Lung microvascular endothelial cell (primary cell): ENCODE data around the gene GPRIN1. TPM values are rescaled to one million over a fixed set of nuclear protein-coding genes. Genes with fewer than 3 reads are reported as not detected.
A peak's percentile ranks its signal among the peaks of the same experiment; 100 is the strongest.
"Not testable (repeated sequence)": the region's sequence is repeated elsewhere in the genome, so short reads cannot be mapped to it uniquely, and the experiment has no call there.

Source experiments
- DNase-seq, 2 donors: peaks; one replicate each; pipeline versions ENCODE4 v3.0.0 to v3.0.0-alpha.2; 2010; ENCODE audit warnings: low read depth in 2 of 2
- total RNA-seq: library from RNA; depleted of rRNA; stranded (reverse); fragments of >200 nt; gene quantifications from 2 replicates; pipeline ENCODE4 v1.2.1, GENCODE V29; 2014

Gene GPRIN1
- total RNA-seq, 1 donor from 2014 or later = 3.6 TPM

DNA sequence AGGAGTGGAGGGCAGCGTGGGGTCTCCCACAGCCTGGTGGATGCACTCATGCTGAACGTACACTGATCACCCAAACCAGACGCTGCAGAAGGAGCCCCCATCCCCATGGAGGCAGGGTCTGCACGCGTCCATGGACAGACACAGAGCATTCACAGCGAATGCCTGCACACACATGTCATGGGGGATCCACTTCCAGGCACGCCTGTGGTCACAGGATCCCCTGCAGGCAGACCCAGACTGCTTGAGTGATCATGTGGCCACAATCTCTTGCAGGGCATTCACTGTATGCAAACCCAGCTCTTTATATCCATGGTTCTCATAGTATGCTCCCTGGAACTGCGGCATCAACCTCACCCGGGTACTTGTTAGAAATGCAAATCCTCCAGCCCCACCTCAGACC is 15.0 kb upstream of the GPRIN1 start:
- DNase-seq = no peak

DNA sequence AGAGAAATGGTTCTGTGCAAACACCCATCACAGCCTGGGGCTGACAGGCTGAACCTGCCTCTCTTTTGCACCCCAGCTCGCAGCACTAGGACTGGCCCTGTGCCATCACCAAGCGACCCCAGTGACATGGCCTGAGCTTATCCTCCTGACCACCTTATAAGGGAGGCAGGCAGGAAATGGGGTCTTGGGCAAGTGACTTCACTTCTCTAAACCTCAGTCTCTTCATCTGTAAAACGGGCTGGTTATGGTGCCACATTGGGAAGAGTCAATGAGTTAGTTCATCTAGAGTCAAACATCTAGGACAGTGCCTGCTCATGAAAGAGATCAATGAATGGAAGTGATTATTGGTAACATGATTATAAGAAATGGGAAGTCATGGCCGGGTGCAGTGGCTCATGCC is 14.2 kb upstream of the GPRIN1 start:
- no peak for DNase-seq

DNA sequence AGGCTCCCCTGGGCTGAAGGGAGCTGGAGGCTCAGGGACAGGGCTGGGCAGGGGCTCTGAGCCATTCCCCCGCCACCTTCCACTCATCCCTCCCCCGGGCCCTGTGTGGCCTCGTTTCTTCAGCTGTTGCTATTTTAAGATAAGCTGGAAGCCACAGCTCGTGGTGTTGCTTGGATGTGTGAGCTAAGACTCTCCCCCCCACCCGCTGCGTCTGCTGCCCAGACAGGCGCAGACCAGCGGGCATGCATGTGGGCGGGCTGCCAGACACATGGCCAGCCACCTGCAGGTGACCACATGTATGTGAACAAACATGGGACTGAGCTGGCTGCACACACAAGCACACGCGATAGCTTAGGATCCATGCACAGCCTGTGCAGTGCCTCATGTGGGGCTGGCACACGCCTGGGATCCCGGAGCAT is 11.7 kb upstream of the GPRIN1 start:
- DNase-seq = no peak

DNA sequence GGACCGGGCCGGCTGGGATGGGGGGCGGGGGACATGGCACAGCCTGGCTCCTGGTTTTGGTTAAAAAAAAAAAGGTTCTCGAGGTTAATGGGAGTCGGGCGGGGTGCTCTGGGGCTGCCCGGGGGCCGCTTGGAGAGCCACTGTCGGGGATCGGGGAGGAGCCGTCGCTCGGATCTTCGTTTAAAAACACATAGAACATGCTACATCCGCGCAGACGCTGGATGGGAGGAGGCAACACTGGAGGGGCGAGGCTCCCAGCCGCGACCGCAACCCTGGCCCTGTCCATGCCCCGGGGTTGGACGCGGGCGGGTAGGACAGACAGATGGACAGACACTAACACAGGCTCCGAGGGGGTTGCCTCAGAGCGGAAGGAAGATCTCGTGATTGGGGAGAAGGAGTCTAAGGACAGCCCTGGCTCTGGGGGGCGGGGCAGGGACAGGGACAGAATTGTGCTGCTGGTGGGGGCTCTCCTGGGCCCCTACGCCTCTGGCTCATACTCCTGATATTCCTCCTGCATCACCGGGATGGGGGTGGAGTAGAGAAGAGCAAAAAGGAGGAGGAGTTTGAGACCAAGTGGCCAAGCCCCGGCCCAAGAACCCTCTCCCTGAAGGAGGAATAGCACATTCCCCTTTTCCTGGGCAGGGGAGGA is 10.5 kb upstream of the GPRIN1 start:
- no peak for DNase-seq

DNA sequence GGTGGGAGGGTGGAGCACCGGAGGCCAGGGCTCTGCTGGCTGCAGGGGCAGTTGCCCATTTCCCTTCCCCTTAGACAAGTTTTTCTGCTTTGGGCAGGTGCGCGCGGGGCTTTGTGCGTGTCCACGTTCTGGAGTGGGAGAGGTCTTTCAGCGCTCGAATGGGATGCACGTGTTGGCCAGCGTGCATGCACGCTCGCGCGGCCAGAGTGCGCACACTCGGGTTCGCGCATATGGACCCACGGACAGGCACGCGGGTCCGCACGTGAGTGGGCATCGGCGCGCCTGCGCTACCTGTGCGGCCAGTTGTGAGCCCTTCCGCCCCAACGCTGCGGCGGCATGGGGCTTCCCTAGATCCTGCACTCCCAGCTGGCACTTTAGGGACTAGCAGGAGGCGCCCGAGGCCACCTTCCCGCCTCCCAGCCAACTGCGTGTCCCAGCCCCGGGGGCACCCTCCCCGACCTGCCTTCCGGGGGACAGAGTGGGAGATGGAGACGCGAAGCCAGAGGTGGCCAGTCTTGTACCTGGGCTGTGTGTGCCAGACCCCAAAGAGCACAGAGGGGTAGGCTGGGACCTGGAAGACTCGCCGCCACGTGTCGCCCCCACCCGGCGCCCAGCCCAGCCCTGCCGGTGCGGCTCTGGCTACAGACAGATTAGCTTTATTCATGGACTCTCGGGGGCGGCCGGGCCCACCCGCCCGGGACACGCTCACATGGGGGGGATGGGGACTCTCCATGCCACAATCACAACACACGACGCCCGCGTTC is 9.8 kb upstream of the GPRIN1 start:
- no peak for DNase-seq

DNA sequence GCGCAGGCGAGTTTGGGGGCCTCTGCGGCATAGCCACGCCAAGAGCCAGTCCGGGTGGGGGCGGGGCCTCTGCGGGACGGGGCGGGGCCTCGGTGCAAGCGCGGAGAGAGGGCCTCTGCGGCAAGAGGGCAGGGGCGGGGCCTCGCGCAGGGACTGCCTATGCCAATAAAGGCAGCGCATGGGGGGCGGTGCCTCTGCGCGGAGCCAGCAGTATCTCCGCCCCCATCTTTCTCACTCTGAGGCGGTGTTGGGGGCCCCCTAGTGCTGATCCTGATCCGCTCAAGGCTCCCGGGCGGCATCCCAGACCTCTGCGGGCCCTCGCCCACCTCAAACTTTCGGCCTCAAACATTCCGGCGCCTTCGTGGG is 9.2 kb upstream of the GPRIN1 start:
- DNase-seq = peak; percentile 85 to 95

DNA sequence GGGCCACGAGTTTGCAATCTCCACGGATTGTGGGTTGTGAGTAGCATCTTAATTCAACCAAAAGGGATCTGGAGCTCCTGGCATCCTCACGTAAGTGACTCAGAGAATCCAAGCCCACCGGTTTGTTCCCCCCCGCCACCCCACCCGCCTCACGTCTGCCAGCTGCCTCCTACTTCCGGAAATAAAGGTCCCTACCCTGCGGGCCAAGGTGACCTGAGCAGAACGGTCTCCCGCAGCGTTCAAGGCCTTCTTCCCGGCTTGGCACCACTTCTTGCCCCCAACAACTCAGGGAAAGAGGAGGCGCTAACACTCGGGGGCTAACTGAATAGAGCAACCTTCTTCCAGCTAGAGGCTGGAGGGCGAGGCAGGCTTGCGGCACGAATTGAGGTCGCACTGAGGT is 8.8 kb upstream of the GPRIN1 start:
- DNase-seq = no peak

DNA sequence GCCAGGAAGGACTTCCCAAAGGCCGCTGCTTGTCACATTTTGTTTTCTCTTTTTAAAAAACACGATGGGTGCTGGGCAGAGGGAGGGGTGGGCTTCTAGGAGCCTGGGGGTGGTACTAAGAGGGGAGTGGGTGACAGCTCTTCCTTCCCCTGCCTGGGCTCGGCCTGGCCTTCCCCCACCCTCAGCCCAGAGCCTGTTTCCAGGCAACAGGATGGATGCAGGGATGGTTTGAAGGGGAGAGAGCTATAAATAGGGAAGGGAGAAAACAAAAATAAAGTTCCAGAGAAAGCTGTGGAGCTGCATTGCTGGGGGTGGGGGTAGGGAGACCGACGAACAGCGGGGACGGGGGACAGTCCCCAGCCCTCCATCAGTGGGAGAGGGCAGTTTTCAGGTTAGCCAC is 6.6 kb upstream of the GPRIN1 start:
- no peak for DNase-seq

DNA sequence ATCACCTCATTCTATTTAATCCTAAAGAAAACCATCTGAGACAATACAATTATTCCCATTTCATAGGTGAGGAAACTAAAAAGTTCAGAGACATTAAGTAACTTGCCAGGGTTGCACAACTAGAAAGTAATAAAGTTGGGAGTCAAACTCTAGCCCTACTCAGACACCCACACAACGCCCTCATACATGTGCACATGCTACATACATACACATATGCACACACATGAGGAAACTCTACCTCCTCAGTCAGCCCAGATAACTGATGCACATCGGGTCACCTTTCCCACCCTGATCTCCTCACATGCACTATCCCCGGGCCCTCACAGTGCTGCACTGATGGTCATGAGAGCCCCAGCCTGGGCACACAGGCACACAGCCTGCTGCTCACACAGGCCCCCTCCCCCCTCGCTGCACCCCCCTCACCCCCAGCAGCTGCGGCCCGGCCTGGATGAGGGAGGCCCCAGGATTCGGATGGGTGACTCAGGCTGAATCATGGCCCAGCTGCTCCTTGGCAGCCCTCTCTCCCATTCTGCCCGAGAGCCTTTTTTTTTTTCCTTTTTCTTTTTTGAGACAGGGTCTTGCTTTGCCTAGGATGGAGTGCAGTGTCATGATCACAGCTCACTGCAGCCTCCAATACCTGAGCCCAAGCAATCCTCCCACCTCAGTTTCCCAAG is 5.0 kb upstream of the GPRIN1 start:
- DNase-seq = peak; percentile 37 to 90

DNA sequence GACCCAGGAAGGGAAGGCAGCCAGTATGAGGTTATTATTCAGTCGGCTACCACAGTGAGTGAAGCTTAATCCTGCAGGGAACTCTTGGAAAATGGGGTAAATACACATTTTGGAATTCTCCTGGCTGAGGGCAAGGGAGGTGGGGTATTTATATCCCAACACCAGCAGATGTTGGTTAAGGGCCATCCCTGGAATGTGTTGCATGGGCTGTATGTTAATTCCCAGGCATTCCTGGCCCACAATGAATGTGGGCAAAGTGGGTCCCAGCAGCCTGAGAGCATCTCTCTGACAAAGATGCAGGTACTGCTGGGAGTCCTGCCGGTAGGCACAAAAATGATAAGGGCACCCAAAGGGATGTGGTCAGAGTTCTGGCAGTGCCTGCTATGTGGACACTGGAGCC is 2.9 kb upstream of the GPRIN1 start:
- no peak for DNase-seq

DNA sequence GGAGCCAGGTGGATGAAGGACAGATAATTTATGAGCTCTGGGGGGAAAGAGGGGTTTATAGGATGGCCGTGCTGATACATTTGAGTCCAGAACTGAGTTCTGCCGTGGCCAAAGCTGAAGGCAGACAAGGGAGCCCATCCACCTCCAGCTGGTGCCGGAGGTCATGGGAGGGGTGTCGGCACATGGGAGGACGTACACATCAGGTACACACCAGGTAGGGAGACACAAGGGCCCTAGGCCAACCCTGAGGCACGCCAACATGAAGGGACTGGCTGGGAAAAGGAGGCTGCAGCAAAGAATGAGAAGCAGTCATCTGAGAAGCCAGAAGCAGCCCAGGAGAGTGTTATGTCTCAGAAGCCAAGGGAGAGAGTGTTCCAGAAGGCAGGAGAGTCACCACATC is 2.1 kb upstream of the GPRIN1 start:
- no peak for DNase-seq

DNA sequence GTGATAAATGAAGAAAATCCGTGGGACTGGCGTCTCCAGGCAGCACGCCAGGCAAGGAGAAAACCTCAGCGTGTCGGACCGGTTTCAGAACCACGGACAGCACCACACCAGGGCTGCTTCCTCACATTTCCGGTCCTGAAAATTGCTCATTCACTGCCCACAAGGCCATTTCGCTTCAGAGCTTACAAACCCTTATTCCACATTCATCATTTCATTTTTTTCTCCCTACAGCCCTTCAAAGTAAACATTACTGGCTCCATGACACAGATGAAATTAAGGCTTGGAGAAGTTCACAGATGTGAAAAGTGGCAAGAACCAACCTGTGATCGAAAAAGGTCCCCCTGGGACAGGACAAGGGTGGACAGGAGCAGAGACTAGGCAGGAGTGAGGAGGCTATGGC is 1.5 kb upstream of the GPRIN1 start:
- DNase-seq = peak; percentile 84 to 91

DNA sequence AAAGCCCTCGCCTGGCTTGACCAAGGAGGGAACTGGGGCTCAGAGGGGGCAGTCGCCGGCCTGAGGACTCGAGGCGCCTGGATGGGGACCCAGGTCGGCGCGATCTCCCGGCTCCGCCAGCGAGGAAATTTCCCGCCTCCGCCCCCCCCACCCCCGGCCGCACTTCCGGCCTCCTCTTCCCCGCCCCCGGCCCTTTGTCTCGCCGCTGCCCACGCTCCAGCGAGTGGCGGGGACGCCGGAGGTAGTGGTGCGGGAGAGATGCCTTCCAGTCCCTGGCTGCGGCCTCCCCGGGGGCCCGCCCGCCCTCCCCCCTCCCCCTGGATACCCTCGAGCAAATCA is 448 bp upstream of the GPRIN1 start:
- DNase-seq = no peak

DNA sequence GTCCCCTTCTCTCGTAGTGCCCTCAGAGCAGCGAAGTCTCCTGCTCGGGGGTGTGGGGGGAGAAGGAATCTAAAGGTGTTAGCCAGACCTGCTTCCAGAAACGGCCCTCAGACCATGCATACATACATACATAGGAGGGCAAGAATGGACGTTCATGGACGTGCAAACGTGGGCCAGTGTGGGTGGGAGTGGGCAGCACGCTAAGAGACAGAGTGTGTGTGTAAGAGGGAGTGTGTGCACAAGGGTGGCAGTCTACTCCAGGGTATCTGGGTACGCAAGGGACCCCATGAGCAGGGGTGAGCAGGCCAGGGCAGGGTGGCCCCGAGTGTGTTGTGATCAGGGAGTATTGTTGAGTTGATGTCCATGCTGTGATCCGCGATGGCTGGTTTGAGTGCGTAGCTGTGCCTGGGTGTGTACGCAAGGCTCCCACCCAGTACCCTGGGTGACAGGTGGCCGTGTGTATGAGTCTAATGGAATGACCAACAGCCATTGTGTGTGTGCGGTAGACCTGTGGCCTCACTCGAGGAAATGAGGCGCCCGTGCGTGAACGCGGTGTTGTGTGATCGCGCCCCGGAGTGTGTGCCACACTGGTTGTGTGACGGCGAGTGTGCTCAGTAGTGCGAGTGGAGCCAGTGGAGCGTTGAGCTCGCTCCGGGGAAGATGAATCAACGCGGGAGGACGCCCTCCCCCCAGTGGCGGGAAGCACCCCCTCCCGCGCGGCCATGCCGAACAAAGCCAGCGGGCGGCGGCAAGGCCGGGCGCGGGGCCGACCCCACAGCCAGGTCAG is 826 bp downstream of the GPRIN1 start:
- peak in 1 of 2 donors; percentile 30 for DNase-seq

DNA sequence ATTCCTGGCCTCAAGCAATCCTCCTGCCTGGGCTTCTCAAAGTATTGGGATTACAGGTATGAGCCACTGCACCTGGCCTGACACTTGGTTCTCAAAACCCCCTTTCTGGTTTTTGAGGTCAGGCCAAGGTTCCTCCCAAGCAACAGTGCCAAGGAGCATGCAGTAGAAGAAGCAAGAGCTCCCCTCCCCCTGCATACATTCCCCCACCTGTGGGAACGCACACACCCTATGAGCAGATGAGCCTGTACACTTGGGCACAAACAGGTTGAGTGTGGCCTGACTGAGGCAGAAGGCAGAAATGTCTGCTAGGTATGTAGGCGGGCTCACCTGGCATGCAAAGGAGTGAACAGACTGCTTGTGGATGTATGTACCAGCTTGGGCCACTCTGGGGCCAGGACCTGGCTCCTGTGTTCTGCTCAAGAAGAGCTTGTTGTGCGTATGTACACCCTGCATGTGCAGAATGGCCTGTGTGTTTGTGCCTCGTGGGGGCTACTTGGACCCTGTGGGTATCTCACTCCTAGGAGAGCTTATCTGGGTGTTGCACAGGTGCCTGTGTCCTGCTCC is 1.7 kb downstream of the GPRIN1 start:
- no peak for DNase-seq

DNA sequence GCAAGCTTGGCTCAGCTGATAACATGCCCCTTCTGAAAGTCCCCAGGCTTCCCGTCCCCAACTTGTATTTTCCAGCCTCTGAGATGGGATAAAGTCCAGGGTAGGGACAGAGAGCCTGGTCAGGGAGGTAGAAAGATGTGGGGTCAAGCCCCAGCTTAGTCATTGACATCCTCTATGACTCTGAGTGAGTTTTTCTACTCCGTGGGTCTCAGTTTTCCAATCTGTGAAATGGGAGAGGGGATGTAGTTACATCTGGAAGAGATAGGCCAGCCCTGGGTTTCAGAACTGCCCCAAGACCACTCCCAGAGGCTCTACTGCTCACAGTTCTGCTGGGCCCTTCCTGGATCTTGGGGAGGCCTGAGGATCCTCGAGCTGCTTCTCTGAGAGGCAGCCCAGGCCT is 3.1 kb downstream of the GPRIN1 start:
- no peak for DNase-seq

DNA sequence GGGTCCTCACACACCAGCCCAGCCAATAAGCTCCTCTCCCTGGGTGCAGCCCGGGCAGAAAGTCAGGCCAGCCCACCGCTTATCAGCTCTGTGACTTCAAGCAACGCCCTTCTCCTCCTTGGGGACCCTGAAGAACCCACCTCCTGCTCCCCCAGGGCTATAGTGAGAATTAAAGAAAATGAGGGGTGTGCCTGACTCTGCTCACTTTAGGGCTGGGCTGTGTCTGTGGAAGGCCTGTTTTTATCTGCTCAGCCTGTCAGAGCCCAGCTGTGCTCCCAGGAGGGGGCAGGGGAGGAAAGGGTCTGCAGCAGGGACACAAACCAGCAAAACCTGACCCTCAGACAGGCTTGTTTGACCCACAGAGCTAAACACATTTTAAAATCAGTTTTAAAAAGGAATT is 3.9 kb downstream of the GPRIN1 start:
- DNase-seq = no peak

DNA sequence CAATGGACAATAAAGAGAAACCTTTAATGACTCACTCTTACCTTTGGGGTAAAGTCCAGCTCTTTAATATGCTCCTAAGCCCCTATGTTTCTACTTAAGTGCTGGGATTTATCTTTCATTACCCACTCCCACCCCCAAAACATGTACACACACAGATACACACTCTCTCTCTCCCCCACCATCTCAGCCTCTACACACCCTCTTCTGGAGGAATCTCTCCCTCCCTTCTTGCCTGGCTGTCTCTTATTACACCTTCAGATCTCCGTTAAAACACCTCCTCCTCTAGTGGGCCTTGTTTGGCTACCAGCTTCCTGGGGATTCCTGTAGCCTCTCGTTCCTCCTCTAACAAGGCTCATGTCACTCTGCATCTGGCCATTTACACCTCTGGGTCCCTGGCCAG is 6.9 kb downstream of the GPRIN1 start:
- no peak for DNase-seq

DNA sequence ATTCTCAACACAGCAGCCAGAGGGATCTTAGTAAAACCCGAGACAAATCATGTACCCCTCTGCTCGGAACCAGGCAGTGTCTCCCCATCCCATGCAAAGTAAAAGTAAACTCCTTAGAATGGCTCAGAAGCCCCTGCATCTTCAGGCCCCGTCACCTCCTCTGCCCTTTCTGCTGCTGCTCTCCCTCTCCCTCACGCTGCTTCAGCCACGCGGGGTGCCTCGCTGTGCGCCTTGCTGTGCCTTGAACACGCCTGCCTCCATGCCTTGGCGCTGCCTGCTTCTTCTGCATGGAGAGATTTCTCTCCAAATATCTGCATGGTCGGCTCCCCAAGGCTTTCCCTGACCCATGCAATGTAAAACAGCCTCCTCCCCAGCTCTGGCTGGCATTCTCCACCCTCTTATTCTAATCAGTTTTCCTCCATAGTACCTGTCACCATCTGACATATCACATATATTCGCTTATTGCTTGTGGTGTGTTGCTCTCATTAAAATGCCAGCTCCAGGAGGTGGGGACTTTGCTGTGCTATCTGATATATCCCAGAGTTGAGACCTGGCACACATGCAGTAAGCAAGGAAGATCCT is 8.0 kb downstream of the GPRIN1 start:
- no peak for DNase-seq

DNA sequence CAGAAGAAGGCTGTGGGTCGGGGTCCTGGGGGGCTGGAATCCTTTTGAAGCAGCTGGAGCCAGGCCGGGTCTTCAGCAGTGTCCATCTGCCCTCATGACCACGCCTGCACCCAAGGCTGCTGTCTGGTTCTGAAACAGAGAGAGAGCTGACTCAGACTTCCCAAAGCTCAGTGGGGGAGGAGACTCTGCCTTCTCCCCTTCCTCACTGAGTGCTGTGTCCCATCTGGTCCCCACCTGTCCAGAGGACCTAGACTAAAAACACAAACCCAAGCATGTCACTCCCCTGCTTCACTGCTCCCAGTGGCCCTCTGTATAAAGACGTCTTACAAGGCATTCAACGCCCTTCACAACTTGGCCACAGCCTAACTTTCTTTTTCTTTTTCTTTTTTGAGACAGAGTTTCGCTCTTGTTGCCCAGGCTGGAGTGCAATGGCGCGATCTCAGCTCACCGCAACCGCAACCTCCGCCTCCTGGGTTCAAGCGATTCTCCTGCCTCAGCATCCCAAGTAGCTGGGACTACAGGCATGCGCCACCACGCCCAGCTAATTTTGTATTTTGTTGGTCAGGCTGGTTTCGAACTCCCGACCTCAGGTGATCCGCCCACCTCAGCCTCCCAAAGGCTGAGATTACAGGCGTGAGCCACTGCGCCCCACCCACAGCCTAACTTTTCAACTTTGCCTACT is 10.1 kb downstream of the GPRIN1 start:
- not testable (repeated sequence) for DNase-seq
